ENCODE data around the gene STK11. TPM values are rescaled to one million over a fixed set of nuclear protein-coding genes. Genes with fewer than 3 reads are reported as not detected.

The STK11 gene
- polyA plus RNA-seq, 4 donors: 57.7 to 86.2 (median 66.4) TPM

- H3K9me3 ChIP-seq (ENCODE audit: control insufficient read depth in 2 of 2, insufficient read depth in 1 of 2, low read depth in 1 of 2, low read length in 1 of 2): peaks cover 0 to 5% of the 10 kb centered on the region in 2 donors
- FAIRE-seq (no peak), DNase-seq (peak in 1 of 2 donors; percentile 43)
- H3K36me3 ChIP-seq (ENCODE audit: control insufficient read depth in 3 of 3, insufficient read depth in 2 of 3, low read depth in 1 of 3, low read length in 3 of 3): peaks cover 2 to 68% (median 4%) of the 10 kb centered on the region in 3 donors
- no peak overlapping the region for H3K4me3 ChIP-seq (ENCODE audit: low read depth in 1 of 3, low read length in 3 of 3)
- WGBS, 3 donors: 72 to 83% (median 80%) methylated on average over 45 to 50 of the region's 50 CpGs
- H3K4me1 ChIP-seq (ENCODE audit: control insufficient read depth in 3 of 3, insufficient read depth in 2 of 3, low read depth in 1 of 3, low read length in 2 of 3): peaks cover 0 to 28% (median 2%) of the 10 kb centered on the region in 3 donors
- peak overlapping the region; percentile 24 to 77 (median 45) for H3K27ac ChIP-seq (ENCODE audit: low read depth in 1 of 3, low read length in 2 of 3)
- no peaks in the 10 kb centered on the region for H3K27me3 ChIP-seq (ENCODE audit: control insufficient read depth in 3 of 3, insufficient read depth in 3 of 3, low read length in 3 of 3)
Observed at GRCh38 chr19:1168572-1169410, 36.8 kb upstream of the STK11 start.

GRCh38 chr19:1169411-1169791 is 36.2 kb upstream of the STK11 start:
- no peaks in the 10 kb centered on the region for H3K27me3 ChIP-seq (ENCODE audit: control insufficient read depth in 3 of 3, insufficient read depth in 3 of 3, low read length in 3 of 3)
- peak overlapping the region; percentile 24 to 77 (median 45) for H3K27ac ChIP-seq (ENCODE audit: low read depth in 1 of 3, low read length in 2 of 3)
- H3K4me1 ChIP-seq (ENCODE audit: control insufficient read depth in 3 of 3, insufficient read depth in 2 of 3, low read depth in 1 of 3, low read length in 2 of 3): peaks cover 0 to 31% (median 2%) of the 10 kb centered on the region in 3 donors
- peaks cover 0 to 8% of the 10 kb centered on the region in 2 donors for H3K9me3 ChIP-seq (ENCODE audit: control insufficient read depth in 2 of 2, insufficient read depth in 1 of 2, low read depth in 1 of 2, low read length in 1 of 2)
- WGBS, 3 donors: 87 to 93% (median 87%) methylated on average over 10 of the region's 10 CpGs
- FAIRE-seq (no peak), DNase-seq (no peak)
- peaks cover 2 to 66% (median 4%) of the 10 kb centered on the region in 3 donors for H3K36me3 ChIP-seq (ENCODE audit: control insufficient read depth in 3 of 3, insufficient read depth in 2 of 3, low read depth in 1 of 3, low read length in 3 of 3)
- H3K4me3 ChIP-seq (ENCODE audit: low read depth in 1 of 3, low read length in 3 of 3): no peak overlapping the region

- peaks cover 0 to 10% of the 10 kb centered on the region in 2 donors for H3K9me3 ChIP-seq (ENCODE audit: control insufficient read depth in 2 of 2, insufficient read depth in 1 of 2, low read depth in 1 of 2, low read length in 1 of 2)
Observed at GRCh38 chr19:1169921-1170885, 35.4 kb upstream of the STK11 start.

GRCh38 chr19:1170938-1171754 is 34.4 kb upstream of the STK11 start:
- DNase-seq (peak in 1 of 2 donors; percentile 64), FAIRE-seq (no peak)
- H3K4me3 ChIP-seq (ENCODE audit: low read depth in 1 of 3, low read length in 3 of 3): peak overlapping the region in 1 of 3 donors; percentile 83
- H3K27me3 ChIP-seq (ENCODE audit: control insufficient read depth in 3 of 3, insufficient read depth in 3 of 3, low read length in 3 of 3): no peaks in the 10 kb centered on the region
- peak overlapping the region in 2 of 3 donors; percentile 80 to 94 for H3K27ac ChIP-seq (ENCODE audit: low read depth in 1 of 3, low read length in 2 of 3)
- peaks cover under 1 to 56% (median 4%) of the 10 kb centered on the region in 3 donors for H3K36me3 ChIP-seq (ENCODE audit: control insufficient read depth in 3 of 3, insufficient read depth in 2 of 3, low read depth in 1 of 3, low read length in 3 of 3)
- H3K9me3 ChIP-seq (ENCODE audit: control insufficient read depth in 2 of 2, insufficient read depth in 1 of 2, low read depth in 1 of 2, low read length in 1 of 2): peaks cover 0 to 9% of the 10 kb centered on the region in 2 donors
- WGBS, 3 donors: 78 to 90% (median 87%) methylated on average over 38 of the region's 38 CpGs
- H3K4me1 ChIP-seq (ENCODE audit: control insufficient read depth in 3 of 3, insufficient read depth in 2 of 3, low read depth in 1 of 3, low read length in 2 of 3): peaks cover 0 to 33% (median 2%) of the 10 kb centered on the region in 3 donors

More at GRCh38 chr19:1169921-1170885, 35.4 kb upstream of the STK11 start:
- no peak overlapping the region for H3K4me3 ChIP-seq (ENCODE audit: low read depth in 1 of 3, low read length in 3 of 3)
- WGBS, 3 donors: 82 to 87% (median 84%) methylated on average over 51 to 52 of the region's 52 CpGs
- peaks cover 2 to 62% (median 4%) of the 10 kb centered on the region in 3 donors for H3K36me3 ChIP-seq (ENCODE audit: control insufficient read depth in 3 of 3, insufficient read depth in 2 of 3, low read depth in 1 of 3, low read length in 3 of 3)
- FAIRE-seq: no peak
- peak overlapping the region in 1 of 3 donors; percentile 77 for H3K27ac ChIP-seq (ENCODE audit: low read depth in 1 of 3, low read length in 2 of 3)
- DNase-seq: no peak
- no peaks in the 10 kb centered on the region for H3K27me3 ChIP-seq (ENCODE audit: control insufficient read depth in 3 of 3, insufficient read depth in 3 of 3, low read length in 3 of 3)
- H3K4me1 ChIP-seq (ENCODE audit: control insufficient read depth in 3 of 3, insufficient read depth in 2 of 3, low read depth in 1 of 3, low read length in 2 of 3): peaks cover 0 to 33% (median 2%) of the 10 kb centered on the region in 3 donors

GRCh38 chr19:1171755-1172352 is 33.7 kb upstream of the STK11 start:
- Histone ChIP-seq H3K9me3 (ENCODE audit: control insufficient read depth in 2 of 2, insufficient read depth in 1 of 2, low read depth in 1 of 2, low read length in 1 of 2) (peaks cover 0 to 7% of the 10 kb centered on the region in 2 donors), H3K4me1 (ENCODE audit: control insufficient read depth in 3 of 3, insufficient read depth in 2 of 3, low read depth in 1 of 3, low read length in 2 of 3) (peaks cover 0 to 33% (median 2%) of the 10 kb centered on the region in 3 donors), H3K4me3 (ENCODE audit: low read depth in 1 of 3, low read length in 3 of 3) (peak overlapping the region in 1 of 3 donors; percentile 83), H3K27ac (ENCODE audit: low read depth in 1 of 3, low read length in 2 of 3) (peak overlapping the region; percentile 80 to 94 (median 91)), H3K36me3 (ENCODE audit: control insufficient read depth in 3 of 3, insufficient read depth in 2 of 3, low read depth in 1 of 3, low read length in 3 of 3) (peaks cover 0 to 49% (median 4%) of the 10 kb centered on the region in 3 donors), H3K27me3 (ENCODE audit: control insufficient read depth in 3 of 3, insufficient read depth in 3 of 3, low read length in 3 of 3) (no peaks in the 10 kb centered on the region)
- WGBS, 3 donors: 57 to 74% (median 73%) methylated on average over 15 of the region's 15 CpGs
- FAIRE-seq (no peak), DNase-seq (peak in 1 of 2 donors; percentile 54)

GRCh38 chr19:1172353-1173158 is 33.0 kb upstream of the STK11 start:
- Histone ChIP-seq H3K27ac (ENCODE audit: low read depth in 1 of 3, low read length in 2 of 3) (peak overlapping the region; percentile 80 to 94 (median 91)), H3K27me3 (ENCODE audit: control insufficient read depth in 3 of 3, insufficient read depth in 3 of 3, low read length in 3 of 3) (no peaks in the 10 kb centered on the region), H3K4me3 (ENCODE audit: low read depth in 1 of 3, low read length in 3 of 3) (peak overlapping the region; percentile 83 to 93 (median 92)), H3K36me3 (ENCODE audit: control insufficient read depth in 3 of 3, insufficient read depth in 2 of 3, low read depth in 1 of 3, low read length in 3 of 3) (peaks cover 0 to 42% (median 0%) of the 10 kb centered on the region in 3 donors), H3K9me3 (ENCODE audit: control insufficient read depth in 2 of 2, insufficient read depth in 1 of 2, low read depth in 1 of 2, low read length in 1 of 2) (peaks cover 0 to 5% of the 10 kb centered on the region in 2 donors), H3K4me1 (ENCODE audit: control insufficient read depth in 3 of 3, insufficient read depth in 2 of 3, low read depth in 1 of 3, low read length in 2 of 3) (peaks cover 0 to 33% (median 2%) of the 10 kb centered on the region in 3 donors)
- no peak for FAIRE-seq
- 19 to 34% (median 28%) methylated on average over 27 to 35 of the region's 36 CpGs for WGBS, 3 donors
- DNase-seq: peak; percentile 37 to 68
